GM20000 (cell line): Measurements from ENCODE around the gene RHO.

Source experiments
- DNase-seq: peaks from one replicate; pipeline ENCODE4 v3.0.0; 2012; ENCODE audit warnings: low spot score
- CTCF ChIP-seq: IDR thresholded peaks from 2 replicates; pipeline ENCODE4 v1.5.1; 2012; ENCODE audit warnings: mild to moderate bottlenecking, control low read depth; ENCODE audit errors: extremely low read depth, missing control alignments

RHO gene

GRCh38 chr3:129554356-129555152, 26.1 kb downstream of the RHO start:
- DNase-seq = no peak

GRCh38 chr3:129555153-129555550, 26.7 kb downstream of the RHO start:
- no peak for TF ChIP-seq CTCF
- DNase-seq = no peak

More at GRCh38 chr3:129554356-129555152, 26.1 kb downstream of the RHO start:
- no peak for TF ChIP-seq CTCF

GRCh38 chr3:129555616-129556357, 27.3 kb downstream of the RHO start:
- no peak for DNase-seq
- TF ChIP-seq CTCF = no peak

GRCh38 chr3:129556358-129556695, 27.9 kb downstream of the RHO start:
- no peak for TF ChIP-seq CTCF
- no peak for DNase-seq

GRCh38 chr3:129556890-129557547, 28.6 kb downstream of the RHO start:
- DNase-seq = no peak
- TF ChIP-seq CTCF = no peak

- DNase-seq = no peak
- no peak for TF ChIP-seq CTCF
These were observed 29.1 kb downstream of the RHO start for GRCh38 chr3:129557548-129557894.
